Stimulated activated CD4-positive, alpha-beta T cell treated with anti-CD3 and anti-CD28 coated beads, Interleukin-4, amount 100 ng/mL, for 24 hours (primary cell): ENCODE measurements around the gene DLG1.
"Not testable (repeated sequence)": the region's sequence is repeated elsewhere in the genome, so short reads cannot be mapped to it uniquely, and the experiment has no call there.

Source experiments
- DNase-seq: peaks from one replicate; pipeline ENCODE4 v3.0.0-alpha.2; 2020

Gene DLG1

DNA sequence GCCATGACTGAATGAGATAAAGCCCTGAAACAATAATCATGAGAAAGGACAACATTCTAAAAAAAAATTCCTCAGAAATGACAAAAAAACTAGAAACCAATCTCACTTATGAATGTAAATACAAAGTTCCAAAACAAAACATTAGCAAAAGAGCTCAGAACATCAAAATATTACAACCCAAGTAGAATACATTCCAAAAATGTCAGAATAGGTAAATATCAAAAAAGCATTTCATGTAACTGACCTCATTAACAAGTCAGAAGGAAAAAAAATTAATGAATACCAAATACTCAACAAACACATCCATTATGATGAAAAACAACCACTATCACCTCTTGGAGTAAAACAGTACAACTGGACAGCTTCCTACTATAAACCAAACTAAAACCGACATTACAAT, 93.1 kb downstream of the DLG1 start:
- no peak for DNase-seq

DNA sequence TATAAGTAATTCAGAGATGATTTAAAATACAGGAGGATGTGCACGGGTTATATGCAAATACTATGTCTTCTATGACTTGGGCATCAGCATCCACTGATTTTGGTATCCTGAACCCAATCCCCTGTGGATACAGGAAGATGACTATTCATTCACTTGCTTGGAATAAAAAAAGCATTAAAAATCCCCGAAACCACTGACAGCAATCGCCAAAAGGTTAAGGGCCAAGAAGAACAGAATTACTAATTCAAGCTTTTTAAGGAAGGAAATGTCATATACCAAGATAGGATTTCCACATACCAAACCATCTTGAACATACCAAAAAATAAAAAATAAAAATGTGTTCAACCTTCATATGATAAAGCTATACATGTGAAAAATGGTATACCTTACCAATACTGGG, 93.7 kb downstream of the DLG1 start:
- no peak for DNase-seq

DNA sequence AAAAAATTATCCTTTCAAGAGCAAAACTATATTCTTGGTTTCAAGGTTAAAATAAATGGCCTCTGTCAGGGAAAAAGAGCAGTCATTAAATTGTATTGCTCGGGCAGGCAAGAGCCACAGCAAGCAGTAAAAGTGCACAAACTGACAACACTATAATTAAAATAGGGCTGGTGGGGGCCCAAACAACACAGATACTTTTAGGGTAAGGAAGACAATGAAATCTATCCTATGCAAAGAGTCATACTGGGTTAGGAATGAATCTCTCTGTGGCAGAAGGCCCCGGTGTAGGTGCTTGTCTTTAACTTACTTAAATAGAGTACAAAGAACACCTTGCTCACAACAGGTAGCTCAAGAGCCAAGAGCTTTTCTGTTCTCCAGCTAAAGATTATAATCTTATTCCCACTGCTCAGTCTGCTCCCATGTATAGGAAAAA, 94.7 kb downstream of the DLG1 start:
- no peak for DNase-seq

DNA sequence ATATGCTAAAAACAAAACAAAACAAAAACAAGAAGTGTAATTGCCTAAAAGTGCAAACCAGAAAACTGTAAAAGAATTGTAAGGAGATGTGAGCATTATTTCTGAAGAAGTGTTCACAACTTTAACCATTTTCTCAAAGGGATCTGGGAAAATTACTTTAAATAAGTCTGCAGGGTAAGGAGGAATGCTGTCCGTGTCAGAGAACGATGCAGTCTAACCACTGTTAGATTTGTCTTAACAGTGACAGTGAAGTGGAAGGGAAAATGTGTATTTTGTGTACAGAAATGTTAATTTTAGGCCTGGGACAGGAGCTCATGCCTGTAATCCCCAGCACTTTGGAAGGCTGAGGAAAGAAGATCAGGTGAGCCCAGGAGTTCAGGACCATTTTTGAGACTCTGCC, 95.7 kb downstream of the DLG1 start:
- no peak for DNase-seq

DNA sequence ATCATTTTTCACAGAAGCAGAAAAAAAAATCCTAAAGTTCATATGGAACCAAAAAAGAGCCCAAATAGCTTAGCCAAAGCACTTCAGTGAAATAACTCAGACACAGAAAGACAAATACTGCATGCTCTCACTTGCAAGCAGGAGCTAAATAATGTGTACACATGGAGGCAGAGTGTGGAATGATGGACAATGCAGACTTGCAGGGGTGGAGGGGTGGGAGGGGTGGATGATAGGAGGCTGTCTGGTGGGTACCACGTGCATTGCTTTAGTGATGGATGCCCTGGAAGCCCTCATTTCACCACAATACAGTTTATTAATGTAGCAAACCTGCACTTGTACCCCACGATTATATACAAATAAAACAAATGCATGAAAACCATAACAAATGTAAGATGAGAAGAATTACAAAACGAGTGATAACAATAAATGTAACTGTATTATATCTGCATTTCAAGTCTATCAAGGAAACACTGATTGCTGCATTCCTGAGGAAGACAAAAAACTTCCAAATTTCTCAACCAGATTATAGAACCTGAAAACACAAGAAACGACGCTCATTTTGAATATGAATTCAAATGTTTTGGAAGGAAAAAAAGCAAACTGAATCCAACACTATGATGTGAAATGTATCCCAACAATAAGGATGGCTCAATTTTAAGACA, 96.5 kb downstream of the DLG1 start:
- no peak for DNase-seq

DNA sequence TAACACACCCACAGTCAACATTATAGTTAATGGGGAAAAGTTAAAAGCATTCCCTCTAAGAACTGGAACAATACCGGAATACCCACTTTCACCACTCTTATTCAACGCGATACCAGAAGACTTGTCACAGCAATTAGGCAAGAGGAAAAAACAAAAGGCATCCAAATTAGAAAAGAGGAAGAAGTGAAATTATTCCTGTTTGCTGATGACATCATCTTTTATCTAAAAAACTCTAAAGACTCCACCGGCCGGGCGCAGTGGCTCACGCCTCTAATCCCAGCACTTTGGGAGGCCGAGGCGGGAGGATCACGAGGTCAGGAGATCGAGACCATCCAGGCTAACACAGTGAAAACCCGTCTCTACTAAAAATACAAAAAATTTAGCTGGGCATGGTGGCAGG, 97.6 kb downstream of the DLG1 start:
- not testable (repeated sequence) for DNase-seq

DNA sequence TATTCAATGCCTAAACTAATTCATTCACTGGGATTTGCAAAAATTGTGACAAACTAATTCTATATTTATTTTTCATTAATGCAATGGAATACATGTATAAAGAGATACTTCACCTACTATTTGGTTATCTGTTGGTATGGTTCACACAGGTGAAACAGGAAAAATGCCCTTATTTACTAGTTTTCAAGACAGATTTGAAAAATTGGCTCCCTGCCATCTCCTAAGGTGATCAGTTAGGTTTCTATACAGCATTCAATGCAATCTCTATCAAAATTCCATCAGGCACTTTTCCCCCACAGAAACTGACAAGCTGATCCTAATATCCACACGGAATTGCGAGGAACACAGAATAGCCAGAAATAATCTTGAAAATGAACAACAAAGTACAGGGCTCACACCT, 101.1 kb downstream of the DLG1 start:
- no peak for DNase-seq

DNA sequence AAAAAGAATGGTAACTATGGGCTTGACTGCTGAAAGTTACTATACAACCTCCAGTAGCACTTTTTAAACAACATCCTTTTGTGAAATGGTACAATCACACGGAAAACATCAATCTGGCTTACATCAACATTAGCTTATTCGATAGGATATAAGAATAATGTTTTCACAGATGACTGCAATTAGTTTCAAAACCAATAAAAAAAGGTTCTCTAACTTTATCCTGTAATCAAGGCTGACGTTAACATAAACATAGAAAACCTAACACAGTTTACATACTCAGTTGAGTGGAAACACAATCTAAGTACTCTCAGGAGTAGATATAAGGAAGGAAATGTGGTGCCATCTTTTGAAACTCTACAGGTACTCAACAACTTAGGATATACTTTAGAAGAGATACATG, 102.2 kb downstream of the DLG1 start:
- DNase-seq, result no peak

DNA sequence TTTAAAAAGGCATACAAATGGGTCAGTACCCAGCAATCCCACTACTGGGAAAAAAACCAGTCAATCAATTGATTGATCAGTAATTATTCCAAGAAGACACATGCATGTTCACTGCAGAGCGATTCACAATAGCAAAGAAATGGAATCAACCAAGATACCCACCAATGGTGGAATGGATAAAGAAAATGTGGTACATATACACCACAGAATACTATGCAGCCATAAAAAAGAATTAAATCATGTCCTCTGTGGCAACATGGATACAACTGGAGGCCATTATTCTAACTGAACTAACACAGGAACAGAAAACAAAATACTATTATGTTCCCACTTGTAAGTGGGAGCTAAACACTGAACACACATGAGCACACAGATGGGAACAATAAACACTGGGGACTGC, 103.1 kb downstream of the DLG1 start:
- no peak for DNase-seq

DNA sequence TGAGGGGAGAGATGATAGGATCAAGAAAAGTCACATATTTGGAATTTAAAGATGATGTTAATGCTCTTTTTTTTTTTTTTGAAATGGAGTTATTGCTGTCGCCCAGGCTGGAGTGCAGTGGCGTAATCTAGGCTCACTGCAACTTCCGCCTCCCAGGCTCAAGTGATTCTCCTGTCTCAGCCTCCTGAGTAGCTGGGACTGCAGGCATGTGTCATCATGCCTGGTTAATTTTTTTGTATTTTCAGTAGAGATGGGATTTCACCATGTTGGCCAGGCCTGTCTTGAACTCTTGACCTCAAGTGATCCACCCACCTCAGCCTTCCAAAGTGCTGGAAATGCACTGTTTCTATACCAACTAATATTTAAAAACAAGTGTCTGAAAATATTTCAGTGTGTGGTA, 104.7 kb downstream of the DLG1 start:
- DNase-seq, result not testable (repeated sequence)

DNA sequence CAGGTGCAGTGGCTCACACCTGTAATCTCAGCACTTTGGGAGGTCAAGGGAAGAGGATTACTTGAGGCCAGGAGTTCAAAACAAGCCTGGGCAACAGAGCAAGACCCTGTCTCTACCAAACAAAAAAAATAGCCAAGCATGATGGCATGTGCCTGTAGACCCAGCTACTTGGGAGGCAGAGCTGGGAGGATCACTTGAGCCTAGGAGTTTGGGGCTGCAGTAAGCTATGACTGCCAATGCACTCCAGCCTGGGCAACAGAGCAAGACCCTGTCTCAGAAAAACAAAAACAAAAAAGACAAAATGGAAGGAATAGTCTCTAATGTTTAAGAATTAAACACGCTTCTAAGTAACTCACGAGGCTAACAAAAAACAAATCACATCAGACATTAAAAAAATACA, 106.5 kb downstream of the DLG1 start:
- DNase-seq, result no peak

DNA sequence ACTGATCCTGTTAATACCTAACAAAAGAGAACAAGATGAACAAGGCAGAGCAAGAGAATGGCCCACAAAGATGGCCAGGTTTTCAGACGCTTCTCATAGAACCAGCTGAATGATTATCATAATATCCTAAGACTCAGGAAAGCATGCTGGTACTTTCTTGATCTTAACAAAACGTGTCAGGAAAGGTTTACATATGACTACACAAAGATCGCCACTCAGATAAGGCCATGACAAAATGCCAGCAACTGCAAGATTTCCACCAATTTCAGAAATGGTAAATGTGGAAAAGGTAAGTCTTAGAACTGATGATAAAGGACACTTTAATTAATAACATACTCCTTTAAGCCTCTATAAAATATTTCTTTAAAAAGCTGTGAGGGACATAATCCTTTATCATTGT, 108.8 kb downstream of the DLG1 start:
- no peak for DNase-seq

DNA sequence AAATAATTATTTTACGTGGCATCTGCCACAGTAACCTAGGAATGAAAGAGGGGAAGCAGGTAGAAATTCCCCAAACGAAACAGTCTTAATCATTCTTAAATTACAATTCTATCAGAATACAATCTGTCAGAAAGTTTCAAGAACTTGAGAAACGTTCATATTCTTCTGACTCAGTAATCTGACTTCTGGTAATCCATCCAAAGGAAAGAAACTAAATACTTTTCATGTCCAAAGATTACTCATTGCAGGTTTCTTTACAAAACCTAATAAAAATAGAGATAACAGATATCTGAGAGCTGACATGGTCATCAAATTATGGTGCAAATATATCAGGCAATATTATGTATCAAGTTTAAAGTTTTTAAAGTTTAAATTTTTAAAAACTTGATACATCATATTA, 109.4 kb downstream of the DLG1 start:
- no peak for DNase-seq

DNA sequence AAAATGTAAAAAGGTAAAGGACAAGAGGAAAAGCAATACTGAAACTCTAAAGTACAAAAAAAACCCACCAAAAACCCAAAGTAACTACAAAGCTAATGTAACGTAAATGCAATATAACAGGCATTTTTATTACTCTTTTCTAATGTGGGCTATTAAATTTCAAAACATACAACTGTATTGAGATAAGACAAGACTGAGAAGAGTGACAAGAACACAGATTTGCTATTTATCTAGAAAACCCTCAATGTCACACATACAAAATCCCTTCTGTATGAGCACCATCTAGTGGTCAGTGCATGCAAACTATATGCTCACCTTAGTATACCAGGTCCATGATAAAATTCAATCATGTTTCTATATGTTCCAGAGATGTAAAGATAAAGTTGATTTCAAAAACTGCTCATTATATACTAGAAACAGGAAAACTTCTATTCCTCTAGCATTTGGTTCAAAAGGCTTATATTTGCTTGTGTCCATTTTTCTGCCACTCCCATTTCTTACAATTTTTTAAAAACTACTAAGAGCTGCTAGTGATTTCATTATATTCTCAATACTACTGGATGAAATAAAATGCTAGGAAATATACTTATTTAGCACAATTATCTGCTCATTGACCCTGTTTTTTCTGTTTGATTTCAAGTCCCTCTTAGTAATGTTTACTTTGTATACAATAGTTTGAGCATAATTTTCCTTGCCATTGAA, 111.4 kb downstream of the DLG1 start:
- peak; percentile 31 for DNase-seq

DNA sequence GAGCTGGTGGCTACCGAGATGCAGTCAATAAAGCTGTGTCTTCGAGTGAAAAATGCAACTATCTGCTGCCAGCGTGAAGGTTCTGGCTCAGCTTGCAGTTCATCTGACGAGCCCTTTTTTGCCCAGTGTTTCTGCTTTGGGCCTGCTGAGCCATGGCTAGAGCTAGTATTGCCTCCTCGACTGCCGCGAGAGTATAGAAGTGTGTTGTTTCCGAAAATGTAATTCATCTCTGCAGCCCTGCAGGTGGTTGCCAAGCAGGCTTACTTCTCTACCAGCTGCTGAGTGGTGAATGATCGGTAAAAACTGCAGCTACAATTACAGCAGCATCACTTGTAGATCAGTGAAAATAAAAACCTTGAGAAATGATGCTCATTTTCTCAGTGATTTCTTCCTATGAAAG, 114.8 kb downstream of the DLG1 start:
- DNase-seq, result no peak

DNA sequence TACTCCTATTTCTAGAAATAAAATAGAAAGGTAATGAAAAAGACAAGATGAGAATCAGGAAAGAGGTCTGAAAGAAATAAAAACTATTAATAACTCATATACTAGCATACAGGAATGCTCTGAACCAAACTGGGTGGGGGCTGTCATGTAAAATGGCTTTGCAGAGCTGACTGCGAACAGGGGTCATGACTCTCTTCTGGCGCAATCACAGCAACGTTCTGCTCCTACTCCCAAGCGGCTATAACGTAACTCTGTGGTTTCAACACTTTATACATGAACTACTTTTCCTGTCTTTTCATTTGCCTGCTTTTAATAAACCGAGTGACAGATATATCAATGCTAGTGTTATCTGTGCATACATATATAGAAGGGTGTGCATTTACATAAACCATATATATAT, 116.7 kb downstream of the DLG1 start:
- no peak for DNase-seq

DNA sequence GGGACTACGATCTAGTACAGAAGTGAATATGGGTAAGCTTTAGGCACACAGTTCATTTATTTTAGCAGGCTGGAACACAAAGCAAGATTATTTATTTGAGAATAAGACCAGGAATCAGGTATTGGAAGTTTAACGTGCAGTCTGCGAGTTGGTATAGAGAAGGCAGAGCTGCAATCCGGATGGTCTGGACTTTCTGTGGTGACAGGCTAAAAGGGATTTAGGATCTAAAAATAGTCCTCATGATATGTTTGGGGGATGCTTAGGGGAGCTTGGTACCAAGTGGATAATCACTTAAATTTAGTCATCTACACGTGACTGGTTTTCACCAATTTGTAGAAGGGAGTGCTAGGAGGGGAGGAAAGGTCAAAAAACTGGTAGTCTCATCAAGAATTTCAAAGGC, 119.4 kb downstream of the DLG1 start:
- DNase-seq, result no peak

DNA sequence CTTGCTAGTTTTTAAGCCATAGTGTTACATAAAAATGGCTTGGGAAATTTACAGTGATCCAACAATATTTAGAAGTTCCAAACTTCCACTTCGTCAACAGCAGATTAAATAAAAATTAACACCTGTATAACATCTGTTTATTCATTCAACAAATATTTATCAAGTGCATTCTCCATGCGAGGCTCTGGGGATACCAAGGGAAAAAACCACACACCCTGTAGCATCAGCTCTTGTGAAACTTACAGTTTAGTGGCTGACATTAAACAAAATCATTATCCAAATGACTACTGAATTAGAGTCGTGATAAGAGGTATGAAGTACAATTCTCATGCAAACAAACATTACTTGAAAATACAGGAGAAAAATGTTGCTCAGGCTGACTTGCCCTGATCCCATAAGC, 122.9 kb downstream of the DLG1 start:
- DNase-seq, result no peak

DNA sequence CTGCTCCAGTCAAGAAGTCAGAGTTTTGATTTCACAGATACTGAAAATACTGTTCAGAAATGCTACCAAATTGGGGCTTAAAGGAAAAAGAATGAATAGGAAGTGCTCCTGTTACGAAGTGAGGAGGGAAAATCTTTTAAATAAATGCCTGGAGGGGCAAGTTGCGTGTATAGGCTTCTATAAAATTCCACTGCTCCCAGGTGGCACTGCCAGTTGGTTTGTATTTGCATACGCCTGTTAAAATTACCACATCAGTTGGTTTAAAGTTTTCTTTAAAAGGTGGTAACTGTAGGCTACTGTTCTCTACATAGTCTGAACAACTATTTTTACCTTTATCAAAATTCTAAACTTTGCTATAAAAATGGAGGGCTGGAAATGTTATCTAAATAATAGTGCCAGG, 123.5 kb downstream of the DLG1 start:
- DNase-seq, result no peak

DNA sequence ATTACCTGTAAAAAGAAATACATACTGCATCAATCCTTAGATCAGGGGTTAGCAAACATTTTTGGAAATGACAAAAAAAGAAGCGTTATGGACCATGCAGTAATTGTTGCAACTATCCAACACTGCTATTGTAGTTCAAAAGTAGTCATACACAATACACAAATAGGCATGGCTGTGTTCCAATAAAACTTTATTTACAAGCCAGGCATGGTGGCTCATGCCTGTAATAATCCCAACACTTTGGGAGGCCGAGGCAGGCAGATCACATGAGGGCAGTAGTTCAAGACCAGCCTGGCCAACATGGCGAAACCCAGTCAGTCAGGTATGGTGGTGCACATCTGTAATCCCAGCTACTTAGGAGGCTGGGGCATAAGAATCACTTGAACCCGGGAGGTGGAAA, 124.8 kb downstream of the DLG1 start:
- no peak for DNase-seq

DNA sequence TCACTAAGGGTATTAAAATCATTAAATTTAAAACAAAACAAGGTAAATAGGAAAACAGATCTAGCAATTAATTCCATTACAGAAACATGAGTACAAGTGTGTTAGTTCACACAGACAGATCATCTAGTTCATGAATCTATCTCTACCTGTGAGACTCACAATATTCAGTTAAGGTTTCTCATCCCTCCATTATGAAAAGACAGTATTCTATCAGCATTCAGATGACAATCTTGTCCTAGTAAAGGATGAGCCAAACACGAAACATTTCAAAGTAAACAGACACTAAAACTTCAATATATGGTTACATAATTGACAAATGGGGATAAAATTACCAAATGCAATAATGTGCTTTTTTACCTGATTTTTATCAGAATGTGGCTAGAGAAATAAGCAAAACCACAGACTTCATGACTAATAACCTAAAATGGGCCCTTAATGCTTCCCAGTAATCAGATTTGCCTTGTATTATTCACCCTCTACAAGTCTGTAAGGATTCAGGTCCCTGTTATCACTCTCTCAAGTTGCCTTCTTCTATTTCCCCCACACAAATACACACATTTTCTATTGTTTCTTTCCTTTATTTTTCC, 126.8 kb downstream of the DLG1 start:
- no peak for DNase-seq

DNA sequence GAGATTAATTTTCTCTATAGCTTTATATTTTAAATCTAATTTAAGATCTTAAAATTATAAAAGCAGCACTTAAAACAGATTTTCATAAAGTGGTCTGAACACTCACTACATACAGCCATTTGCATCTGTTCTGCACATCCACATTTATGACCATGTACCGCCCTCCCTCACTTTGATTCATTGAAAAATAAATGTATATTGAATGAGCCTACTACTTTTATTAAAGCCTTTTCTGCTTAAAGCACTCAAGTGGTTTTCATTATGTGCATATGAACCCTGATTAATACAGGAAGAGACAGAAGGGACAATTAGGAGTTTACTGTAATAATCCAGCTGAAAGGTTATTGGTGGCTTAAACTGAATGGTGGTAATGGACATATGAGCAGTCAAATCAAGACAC, 129.4 kb downstream of the DLG1 start:
- no peak for DNase-seq

DNA sequence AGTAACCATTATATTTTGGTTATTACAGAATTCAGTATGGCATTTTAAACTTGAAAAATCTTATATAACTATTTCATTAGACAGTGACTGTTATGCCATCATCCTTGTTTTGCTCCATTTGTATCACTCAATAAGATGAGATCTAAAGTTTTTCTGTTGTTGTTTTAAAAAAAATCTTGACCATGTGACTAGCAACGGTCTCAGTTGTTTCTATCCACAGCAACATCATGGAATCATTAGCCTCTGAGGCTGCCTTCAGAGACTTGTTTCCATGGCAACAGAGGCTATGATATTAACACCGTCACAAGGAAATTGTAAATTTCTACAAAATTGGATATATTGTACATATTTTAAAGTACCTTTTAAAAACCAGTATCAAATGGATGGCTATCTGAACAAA, 129.8 kb downstream of the DLG1 start:
- no peak for DNase-seq

DNA sequence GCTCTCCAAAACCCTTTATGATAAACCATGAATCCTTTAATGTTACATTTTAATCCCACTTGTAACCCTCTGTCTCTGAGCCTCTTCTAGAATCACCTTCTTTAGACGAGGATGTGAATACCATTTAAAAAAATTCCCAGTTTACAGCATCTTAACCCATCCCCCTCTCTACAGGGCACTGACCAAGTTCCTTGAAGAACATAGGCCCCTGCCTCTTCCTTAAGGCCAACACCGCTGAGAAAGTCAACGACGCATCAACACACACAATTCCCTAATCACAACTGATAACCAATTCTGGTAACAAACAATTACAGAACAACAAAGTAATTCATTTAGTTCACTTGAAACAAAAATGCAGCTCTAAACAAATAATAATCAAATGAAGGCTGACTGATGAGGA, 130.3 kb downstream of the DLG1 start:
- DNase-seq, result no peak

DNA sequence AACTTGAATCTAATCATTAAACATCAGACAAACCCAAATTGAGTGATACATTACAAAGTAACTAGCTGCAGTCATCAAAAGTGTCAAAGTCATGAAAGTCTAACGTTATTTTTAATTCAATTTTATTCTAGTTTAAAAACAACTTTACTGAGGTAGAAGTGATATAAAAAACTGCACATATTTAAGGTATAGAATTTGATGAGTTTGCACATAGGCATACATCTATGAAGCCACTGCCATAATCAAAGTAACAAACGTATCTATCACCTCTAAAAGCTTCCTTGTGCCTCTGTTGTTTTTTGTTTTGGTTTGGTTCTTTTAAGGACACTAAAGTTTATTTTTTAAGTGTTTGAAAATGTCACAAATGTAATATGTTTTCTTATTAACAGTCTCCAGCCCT, 130.9 kb downstream of the DLG1 start:
- no peak for DNase-seq
